Measurements from ENCODE around the gene PNKP.

The PNKP gene

DNA sequence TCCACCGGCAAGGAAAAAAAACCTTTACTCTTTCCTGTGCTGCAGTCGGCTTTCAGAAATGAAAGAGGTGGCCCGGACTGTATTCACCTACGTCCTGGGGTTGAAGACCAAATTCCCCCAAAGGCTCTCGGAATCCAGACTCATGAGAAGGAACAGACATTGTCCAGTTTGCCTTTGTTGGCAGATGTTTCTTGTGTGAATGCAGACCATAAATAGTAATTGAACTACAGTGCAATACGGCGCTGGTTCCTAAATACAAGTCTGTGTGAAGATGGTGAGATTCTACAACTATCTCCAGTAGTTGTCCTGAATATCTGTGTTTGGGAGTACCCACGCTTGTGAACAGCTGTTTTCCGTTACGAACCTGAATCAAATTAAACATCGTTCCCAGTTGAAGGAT lies 27.7 kb downstream of the PNKP start:
- H3F3A ChIP-seq (ENCODE audit: low read depth), result no peaks in the 10 kb centered on the region
- peaks cover 24% of the 10 kb centered on the region; the same call in 1 of the 2 replicates for H3K36me3 ChIP-seq (ENCODE audit: insufficient read depth, low read length)
- H3K79me2 ChIP-seq (ENCODE audit: insufficient read depth, low read length), result no peaks in the 10 kb centered on the region
- H3K4me2 ChIP-seq (ENCODE audit: low read depth, low read length, poor library complexity, severe bottlenecking), result no peak overlapping the region
- no peak overlapping the region for H3K9ac ChIP-seq (ENCODE audit: low read depth, low read length, poor library complexity, severe bottlenecking)
- TF ChIP-seq, protein P1, sequence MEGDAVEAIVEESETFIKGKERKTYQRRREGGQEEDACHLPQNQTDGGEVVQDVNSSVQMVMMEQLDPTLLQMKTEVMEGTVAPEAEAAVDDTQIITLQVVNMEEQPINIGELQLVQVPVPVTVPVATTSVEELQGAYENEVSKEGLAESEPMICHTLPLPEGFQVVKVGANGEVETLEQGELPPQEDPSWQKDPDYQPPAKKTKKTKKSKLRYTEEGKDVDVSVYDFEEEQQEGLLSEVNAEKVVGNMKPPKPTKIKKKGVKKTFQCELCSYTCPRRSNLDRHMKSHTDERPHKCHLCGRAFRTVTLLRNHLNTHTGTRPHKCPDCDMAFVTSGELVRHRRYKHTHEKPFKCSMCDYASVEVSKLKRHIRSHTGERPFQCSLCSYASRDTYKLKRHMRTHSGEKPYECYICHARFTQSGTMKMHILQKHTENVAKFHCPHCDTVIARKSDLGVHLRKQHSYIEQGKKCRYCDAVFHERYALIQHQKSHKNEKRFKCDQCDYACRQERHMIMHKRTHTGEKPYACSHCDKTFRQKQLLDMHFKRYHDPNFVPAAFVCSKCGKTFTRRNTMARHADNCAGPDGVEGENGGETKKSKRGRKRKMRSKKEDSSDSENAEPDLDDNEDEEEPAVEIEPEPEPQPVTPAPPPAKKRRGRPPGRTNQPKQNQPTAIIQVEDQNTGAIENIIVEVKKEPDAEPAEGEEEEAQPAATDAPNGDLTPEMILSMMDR (conservative IDR thresholded peaks at IDR 0.05; ENCODE audit: low read length), result no peak
- TF ChIP-seq EZH2phosphoT487 (IDR thresholded peaks at IDR 0.05; ENCODE audit: borderline replicate concordance), result no peak
- H4K20me1 ChIP-seq (ENCODE audit: insufficient read depth, low read length, poor library complexity, severe bottlenecking), result no peaks in the 10 kb centered on the region
- no peak overlapping the region for H3K4me3 ChIP-seq (ENCODE audit: low read length, poor library complexity, severe bottlenecking)
- no peak overlapping the region for H2AFZ ChIP-seq (ENCODE audit: low read length)
- no peaks in the 10 kb centered on the region for H3K9me2 ChIP-seq (replicated peaks; ENCODE audit: low read depth, low read length)
- no peaks in the 10 kb centered on the region for H3K27me3 ChIP-seq (ENCODE audit: insufficient read depth, low read length, poor library complexity, severe bottlenecking)
- H3K4me1 ChIP-seq (ENCODE audit: insufficient read depth, low read length, poor library complexity, severe bottlenecking), result no peaks in the 10 kb centered on the region
- H3K9me3 ChIP-seq (ENCODE audit: insufficient read depth, low read depth, low read length), result no peaks in the 10 kb centered on the region

DNA sequence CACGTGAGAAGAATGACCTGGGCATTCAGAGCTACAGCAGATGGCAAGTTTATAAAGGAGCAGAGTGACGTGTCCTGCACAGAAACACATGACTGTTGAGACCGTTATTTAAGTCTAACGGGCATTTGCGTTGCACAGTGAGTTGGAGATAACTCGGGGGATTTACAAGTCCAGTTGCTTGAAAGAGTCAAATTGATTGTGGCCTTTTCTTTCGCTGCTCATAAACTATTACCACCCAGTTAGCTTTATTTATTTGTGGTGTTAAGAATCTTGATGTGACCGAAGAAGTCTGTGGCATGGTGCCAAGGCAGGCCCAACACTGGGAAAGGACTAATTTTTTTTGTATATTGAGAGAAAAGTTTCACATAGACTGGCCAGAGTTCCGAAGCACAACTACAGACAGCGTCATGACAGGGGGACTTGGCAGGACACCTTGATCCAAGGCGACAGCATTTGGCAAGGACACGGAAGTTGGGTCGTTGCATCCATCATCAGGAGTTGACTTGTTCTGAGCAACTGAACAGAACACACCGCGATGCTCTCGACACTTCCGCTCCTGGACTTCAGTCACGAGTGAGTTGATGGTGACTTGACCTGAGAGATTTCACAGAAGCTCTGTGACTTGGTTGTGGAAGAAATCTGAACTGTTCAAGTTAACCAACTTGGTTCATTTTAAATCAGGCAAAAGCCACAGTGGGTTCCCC lies 28.3 kb downstream of the PNKP start:
- Histone ChIP-seq H3K4me3 (ENCODE audit: low read length, poor library complexity, severe bottlenecking) (no peak overlapping the region), H3K27me3 (ENCODE audit: insufficient read depth, low read length, poor library complexity, severe bottlenecking) (no peaks in the 10 kb centered on the region), H2AFZ (ENCODE audit: low read length) (no peak overlapping the region), H3K79me2 (ENCODE audit: insufficient read depth, low read length) (no peaks in the 10 kb centered on the region), H4K20me1 (ENCODE audit: insufficient read depth, low read length, poor library complexity, severe bottlenecking) (no peaks in the 10 kb centered on the region), H3K9me2 (replicated peaks; ENCODE audit: low read depth, low read length) (no peaks in the 10 kb centered on the region), H3K9me3 (ENCODE audit: insufficient read depth, low read depth, low read length) (no peaks in the 10 kb centered on the region), H3K4me1 (ENCODE audit: insufficient read depth, low read length, poor library complexity, severe bottlenecking) (no peaks in the 10 kb centered on the region), H3F3A (ENCODE audit: low read depth) (no peaks in the 10 kb centered on the region), H3K9ac (ENCODE audit: low read depth, low read length, poor library complexity, severe bottlenecking) (no peak overlapping the region), H3K36me3 (ENCODE audit: insufficient read depth, low read length) (peaks cover 30% of the 10 kb centered on the region; the same call in 1 of the 2 replicates), H3K4me2 (ENCODE audit: low read depth, low read length, poor library complexity, severe bottlenecking) (no peak overlapping the region)
- TF ChIP-seq EZH2phosphoT487 (IDR thresholded peaks at IDR 0.05; ENCODE audit: borderline replicate concordance), result no peak
- TF ChIP-seq, protein P1 (conservative IDR thresholded peaks at IDR 0.05; ENCODE audit: low read length), result no peak

DNA sequence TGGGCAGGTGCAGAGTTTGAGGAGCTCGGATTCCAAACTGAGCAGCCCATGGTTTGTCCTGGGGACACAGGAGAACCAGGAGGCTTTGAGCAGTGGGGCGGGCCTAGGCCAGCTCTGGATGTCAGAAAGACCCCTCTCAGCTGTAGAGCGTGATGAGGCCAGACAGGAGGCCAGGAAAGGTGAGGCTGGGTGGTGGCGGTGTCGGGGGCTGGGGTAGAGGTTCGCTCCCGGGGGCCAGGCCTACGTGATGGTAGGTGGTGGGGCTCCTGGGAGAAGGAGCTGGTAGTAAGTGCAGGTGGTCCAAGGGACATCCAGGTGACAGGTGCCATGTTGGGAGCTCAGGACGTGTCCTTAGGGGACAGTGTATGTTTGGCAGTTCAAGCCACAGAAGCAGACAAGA lies 30.0 kb downstream of the PNKP start:
- Histone ChIP-seq H3K4me1 (ENCODE audit: insufficient read depth, low read length, poor library complexity, severe bottlenecking) (peaks cover 11% of the 10 kb centered on the region), H3K27me3 (ENCODE audit: insufficient read depth, low read length, poor library complexity, severe bottlenecking) (no peaks in the 10 kb centered on the region), H3K9me3 (ENCODE audit: insufficient read depth, low read depth, low read length) (no peaks in the 10 kb centered on the region), H2AFZ (ENCODE audit: low read length) (no peak overlapping the region), H3K79me2 (ENCODE audit: insufficient read depth, low read length) (no peaks in the 10 kb centered on the region), H3F3A (ENCODE audit: low read depth) (no peaks in the 10 kb centered on the region), H3K4me2 (ENCODE audit: low read depth, low read length, poor library complexity, severe bottlenecking) (no peak overlapping the region), H3K36me3 (ENCODE audit: insufficient read depth, low read length) (peaks cover 43% of the 10 kb centered on the region; the same call in 1 of the 2 replicates), H3K9me2 (replicated peaks; ENCODE audit: low read depth, low read length) (no peaks in the 10 kb centered on the region), H3K4me3 (ENCODE audit: low read length, poor library complexity, severe bottlenecking) (no peak overlapping the region), H4K20me1 (ENCODE audit: insufficient read depth, low read length, poor library complexity, severe bottlenecking) (no peaks in the 10 kb centered on the region), H3K9ac (ENCODE audit: low read depth, low read length, poor library complexity, severe bottlenecking) (no peak overlapping the region)
- TF ChIP-seq, protein P1 (conservative IDR thresholded peaks at IDR 0.05; ENCODE audit: low read length), result no peak
- no peak for TF ChIP-seq EZH2phosphoT487 (IDR thresholded peaks at IDR 0.05; ENCODE audit: borderline replicate concordance)
